MM.1S (cell line): Measurements from ENCODE around the gene SH3PXD2B.

Experiments
- EZH2 ChIP-seq: fragments of 300-600 bp; sonication (generic); optimal IDR thresholded peaks from 2 replicates; pipeline ENCODE3; 2017; ENCODE audit warnings: low read depth, mild to moderate bottlenecking, antibody characterized with exemption, low read length, mixed read lengths
- EZH2phosphoT487 ChIP-seq: fragments of 300-600 bp; sonication (generic); IDR thresholded peaks from 2 replicates; pipeline ENCODE4 v1.6.1; 2018; ENCODE audit warnings: antibody characterized with exemption, low read length
- TF ChIP-seq, protein P1 (sequence below): fragments of 300-600 bp; sonication (generic); IDR thresholded peaks from 2 replicates; pipeline ENCODE4 v1.5.1; 2016; ENCODE audit warnings: antibody characterized with exemption, low read length, mixed read lengths

DNA sequence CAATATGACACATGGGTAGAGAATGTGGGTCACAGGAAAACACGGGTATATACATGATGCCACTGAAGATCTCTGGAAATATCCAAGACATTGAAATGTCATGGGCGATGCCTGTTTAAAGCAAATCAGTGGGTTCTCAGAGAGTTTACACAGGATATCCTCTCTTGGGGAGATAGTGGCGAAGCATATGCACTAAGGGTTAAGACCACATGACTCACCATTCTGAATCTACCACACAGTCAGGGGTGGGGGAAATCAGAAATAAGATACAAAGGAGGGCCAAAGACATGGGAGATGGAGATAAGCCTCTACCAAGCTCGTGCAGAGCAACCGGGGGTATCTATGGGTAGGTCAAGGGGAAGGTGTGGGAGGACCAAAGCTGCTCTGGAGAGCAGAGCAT lies 58.8 kb downstream of the SH3PXD2B start:
- TF ChIP-seq, protein P1, sequence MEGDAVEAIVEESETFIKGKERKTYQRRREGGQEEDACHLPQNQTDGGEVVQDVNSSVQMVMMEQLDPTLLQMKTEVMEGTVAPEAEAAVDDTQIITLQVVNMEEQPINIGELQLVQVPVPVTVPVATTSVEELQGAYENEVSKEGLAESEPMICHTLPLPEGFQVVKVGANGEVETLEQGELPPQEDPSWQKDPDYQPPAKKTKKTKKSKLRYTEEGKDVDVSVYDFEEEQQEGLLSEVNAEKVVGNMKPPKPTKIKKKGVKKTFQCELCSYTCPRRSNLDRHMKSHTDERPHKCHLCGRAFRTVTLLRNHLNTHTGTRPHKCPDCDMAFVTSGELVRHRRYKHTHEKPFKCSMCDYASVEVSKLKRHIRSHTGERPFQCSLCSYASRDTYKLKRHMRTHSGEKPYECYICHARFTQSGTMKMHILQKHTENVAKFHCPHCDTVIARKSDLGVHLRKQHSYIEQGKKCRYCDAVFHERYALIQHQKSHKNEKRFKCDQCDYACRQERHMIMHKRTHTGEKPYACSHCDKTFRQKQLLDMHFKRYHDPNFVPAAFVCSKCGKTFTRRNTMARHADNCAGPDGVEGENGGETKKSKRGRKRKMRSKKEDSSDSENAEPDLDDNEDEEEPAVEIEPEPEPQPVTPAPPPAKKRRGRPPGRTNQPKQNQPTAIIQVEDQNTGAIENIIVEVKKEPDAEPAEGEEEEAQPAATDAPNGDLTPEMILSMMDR = no peak
- no peak for TF ChIP-seq EZH2
- TF ChIP-seq EZH2phosphoT487 = no peak
